DOHH2 (cell line): ENCODE measurements around the gene LUC7L2.

Source experiments
- H3F3A ChIP-seq: fragments of 200-600 bp; sonication (generic), shearing (Covaris generic); 2 replicates; pipeline ENCODE4 v1.6.0; 2016; ENCODE audit warnings: antibody characterized with exemption, mild to moderate bottlenecking; ENCODE audit not compliant: control insufficient read depth, insufficient read depth
- H3K27ac ChIP-seq: fragments of 200-600 bp; sonication (generic); 2 replicates; pipeline ENCODE4 v1.5.1; 2014; ENCODE audit warnings: low read depth, mild to moderate bottlenecking, low read length, moderate library complexity
- H3K27me3 ChIP-seq: fragments of 200-600 bp; sonication (generic); 2 replicates; pipeline ENCODE4 v1.6.1; 2014; ENCODE audit warnings: mild to moderate bottlenecking, low read length, mixed read lengths; ENCODE audit not compliant: control insufficient read depth
- H3K36me3 ChIP-seq: fragments of 200-600 bp; sonication (generic); 2 replicates; pipeline ENCODE4 v1.6.1; 2014; ENCODE audit warnings: mild to moderate bottlenecking, low read length, moderate library complexity, mixed read lengths; ENCODE audit not compliant: control insufficient read depth
- H3K4me1 ChIP-seq: fragments of 200-600 bp; sonication (generic); 2 replicates; pipeline ENCODE4 v1.6.1; 2014; ENCODE audit warnings: mild to moderate bottlenecking, low read length, mixed read lengths; ENCODE audit not compliant: control insufficient read depth
- H3K4me2 ChIP-seq: fragments of 200-600 bp; sonication (generic); 2 replicates; pipeline ENCODE4 v1.6.0; 2014; ENCODE audit warnings: mild to moderate bottlenecking, low read length, moderate library complexity
- H3K4me3 ChIP-seq: fragments of 200-600 bp; sonication (generic); 2 replicates; pipeline ENCODE4 v1.5.1; 2014; ENCODE audit warnings: mild to moderate bottlenecking, low read length, mixed read lengths
- H3K79me2 ChIP-seq: fragments of 200-600 bp; sonication (generic); 2 replicates; pipeline ENCODE4 v1.6.1; 2014; ENCODE audit warnings: mild to moderate bottlenecking, low read length, mixed read lengths; ENCODE audit not compliant: control insufficient read depth
- H3K9me2 ChIP-seq: fragments of 200-600 bp; sonication (generic); replicated peaks from 2 replicates; pipeline ENCODE4 v1.6.1; 2014; ENCODE audit warnings: mild to moderate bottlenecking, low read length, mixed read lengths; ENCODE audit not compliant: control insufficient read depth
- H3K9me3 ChIP-seq: fragments of 200-600 bp; sonication (generic); 2 replicates; pipeline ENCODE4 v1.6.1; 2014; ENCODE audit warnings: antibody characterized with exemption, low read length, mixed read lengths; ENCODE audit not compliant: control insufficient read depth, insufficient read depth
- H4K20me1 ChIP-seq: fragments of 200-600 bp; sonication (generic); 2 replicates; pipeline ENCODE4 v1.6.0; 2014; ENCODE audit warnings: low read depth, mild to moderate bottlenecking, antibody characterized with exemption, low read length, moderate library complexity; ENCODE audit not compliant: control insufficient read depth, insufficient read depth
- EZH2phosphoT487 ChIP-seq: fragments of 200-600 bp; sonication (generic); IDR thresholded peaks from 2 replicates; pipeline ENCODE4 v1.6.1; 2017; ENCODE audit warnings: borderline replicate concordance, mild to moderate bottlenecking, antibody characterized with exemption, low read length, moderate library complexity, mixed read lengths
- TF ChIP-seq, protein P1 (sequence below): fragments of 200-600 bp; sonication (generic); IDR thresholded peaks from one replicate; pipeline ENCODE4 v1.5.1; 2014; ENCODE audit warnings: antibody characterized with exemption, mild to moderate bottlenecking, low read depth, low read length; ENCODE audit not compliant: poor library complexity, severe bottlenecking

Gene LUC7L2

DNA sequence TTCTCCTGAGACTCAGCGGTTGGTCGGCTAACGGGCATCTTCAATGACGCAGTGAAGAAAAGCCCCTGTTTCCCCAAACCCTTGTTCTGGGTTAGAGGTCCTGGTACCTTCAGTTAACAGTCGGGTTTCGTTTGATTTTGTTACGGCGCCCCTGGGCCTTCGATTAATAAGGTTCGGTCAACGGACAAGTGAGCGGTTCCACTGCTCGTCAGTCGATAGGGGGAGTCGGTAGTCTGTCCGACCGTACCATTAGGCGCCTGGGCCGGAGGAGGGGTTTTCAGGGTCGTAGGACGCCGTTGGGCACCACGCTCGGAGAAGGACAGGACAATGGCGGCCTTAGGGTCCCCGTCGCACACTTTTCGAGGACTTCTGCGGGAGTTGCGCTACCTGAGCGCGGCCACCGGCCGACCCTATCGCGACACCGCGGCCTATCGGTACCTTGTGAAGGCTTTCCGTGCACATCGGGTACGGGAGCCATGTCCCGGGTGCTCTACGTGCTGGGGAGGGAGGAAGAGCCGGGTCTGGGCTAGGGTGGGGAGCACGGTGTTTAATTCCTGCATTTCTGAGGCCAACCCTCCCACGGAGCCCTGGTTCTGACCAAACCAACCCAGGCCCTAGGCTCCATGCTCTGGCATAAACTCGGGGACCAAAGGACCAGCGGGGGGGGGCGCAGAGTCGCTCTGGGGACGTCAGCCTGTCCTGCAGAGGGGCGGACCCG, 18.5 kb upstream of the LUC7L2 start, which contains the start of gene FMC1:
Gene FMC1, plus strand, starts transcription at position 280 of the 718 bp plus-strand sequence. Its CDS starts 48 bp downstream, at position 328.
- peaks cover 9% of the 10 kb centered on the region; the same call in 1 of the 2 replicates for H3K9me3 ChIP-seq
- TF ChIP-seq EZH2phosphoT487, result no peak
- TF ChIP-seq, protein P1, sequence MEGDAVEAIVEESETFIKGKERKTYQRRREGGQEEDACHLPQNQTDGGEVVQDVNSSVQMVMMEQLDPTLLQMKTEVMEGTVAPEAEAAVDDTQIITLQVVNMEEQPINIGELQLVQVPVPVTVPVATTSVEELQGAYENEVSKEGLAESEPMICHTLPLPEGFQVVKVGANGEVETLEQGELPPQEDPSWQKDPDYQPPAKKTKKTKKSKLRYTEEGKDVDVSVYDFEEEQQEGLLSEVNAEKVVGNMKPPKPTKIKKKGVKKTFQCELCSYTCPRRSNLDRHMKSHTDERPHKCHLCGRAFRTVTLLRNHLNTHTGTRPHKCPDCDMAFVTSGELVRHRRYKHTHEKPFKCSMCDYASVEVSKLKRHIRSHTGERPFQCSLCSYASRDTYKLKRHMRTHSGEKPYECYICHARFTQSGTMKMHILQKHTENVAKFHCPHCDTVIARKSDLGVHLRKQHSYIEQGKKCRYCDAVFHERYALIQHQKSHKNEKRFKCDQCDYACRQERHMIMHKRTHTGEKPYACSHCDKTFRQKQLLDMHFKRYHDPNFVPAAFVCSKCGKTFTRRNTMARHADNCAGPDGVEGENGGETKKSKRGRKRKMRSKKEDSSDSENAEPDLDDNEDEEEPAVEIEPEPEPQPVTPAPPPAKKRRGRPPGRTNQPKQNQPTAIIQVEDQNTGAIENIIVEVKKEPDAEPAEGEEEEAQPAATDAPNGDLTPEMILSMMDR, result peak; percentile 47

DNA sequence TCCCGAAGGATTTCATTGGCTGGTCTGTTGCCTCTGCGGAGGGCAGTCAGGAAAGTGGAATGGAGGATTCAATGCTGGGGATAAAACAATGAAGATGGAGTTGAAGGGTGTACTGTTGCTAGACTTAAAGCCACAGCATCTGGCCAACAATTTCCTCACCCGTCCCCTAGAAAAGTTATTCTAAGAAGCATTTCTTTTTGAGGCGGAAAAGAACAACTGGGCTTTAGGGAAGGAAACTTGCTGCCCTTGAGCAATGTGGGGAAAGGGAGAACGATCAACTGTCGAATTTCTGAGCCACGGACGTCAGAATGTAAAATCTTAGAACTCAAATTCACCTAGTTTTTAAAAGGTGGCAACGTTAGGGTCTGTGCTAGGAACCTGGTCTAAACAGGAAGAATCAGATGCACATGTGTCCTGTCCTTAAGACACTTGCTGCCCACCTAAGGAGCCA, 17.9 kb upstream of the LUC7L2 start:
- peaks cover 52% of the 10 kb centered on the region for H3K4me1 ChIP-seq
- no peaks in the 10 kb centered on the region for H4K20me1 ChIP-seq
- peaks cover 42% of the 10 kb centered on the region for H3F3A ChIP-seq
- TF ChIP-seq, protein P1, result no peak
- TF ChIP-seq EZH2phosphoT487, result no peak
- H3K9me3 ChIP-seq, result peaks cover 9% of the 10 kb centered on the region; the same call in 1 of the 2 replicates
- no peaks in the 10 kb centered on the region for H3K27me3 ChIP-seq
- H3K79me2 ChIP-seq, result peaks cover 36% of the 10 kb centered on the region
- H3K27ac ChIP-seq, result peak overlapping the region; percentile 96
- H3K4me2 ChIP-seq, result peak overlapping the region; percentile 92
- peaks cover 29% of the 10 kb centered on the region for H3K36me3 ChIP-seq
- H3K9me2 ChIP-seq, result no peaks in the 10 kb centered on the region
- peak overlapping the region; percentile 90 for H3K4me3 ChIP-seq

More for the DNA sequence above, 18.5 kb upstream of the LUC7L2 start, which contains the start of gene FMC1:
- peaks cover 39% of the 10 kb centered on the region for H3F3A ChIP-seq
- peak within 1 kb of the TSS; percentile 90 for H3K4me3 ChIP-seq
- no peaks in the 10 kb centered on the region for H3K9me2 ChIP-seq
- H3K4me2 ChIP-seq, result peak within 1 kb of the TSS; percentile 92
- H3K27ac ChIP-seq, result peak within 1 kb of the TSS; percentile 96
- no peaks in the 10 kb centered on the region for H3K27me3 ChIP-seq
- H4K20me1 ChIP-seq, result no peaks in the 10 kb centered on the region
- peaks cover 36% of the 10 kb centered on the region for H3K79me2 ChIP-seq
- H3K4me1 ChIP-seq, result peaks cover 52% of the 10 kb centered on the region
- H3K36me3 ChIP-seq, result peaks cover 23% of the 10 kb centered on the region

DNA sequence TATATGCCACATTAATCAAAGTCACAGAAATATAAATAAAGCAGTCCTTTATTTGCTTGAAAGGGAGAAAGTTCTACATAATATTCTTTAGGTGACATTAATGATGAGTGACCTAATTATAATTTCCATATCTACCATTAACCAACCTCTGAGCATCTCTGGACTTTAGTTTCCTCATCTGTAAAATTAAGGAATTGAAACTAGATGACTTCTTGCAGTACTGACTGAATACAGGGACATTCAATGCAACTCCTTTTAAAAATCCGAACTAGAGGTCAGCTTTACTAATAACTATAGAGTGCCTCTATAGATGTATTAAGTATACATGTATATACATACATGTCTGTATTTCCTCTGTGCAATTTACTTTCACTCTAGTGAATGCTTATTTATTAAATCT, 14.7 kb upstream of the LUC7L2 start:
- Histone ChIP-seq H4K20me1 (no peaks in the 10 kb centered on the region), H3K9me2 (no peaks in the 10 kb centered on the region), H3K79me2 (peaks cover 36% of the 10 kb centered on the region), H3K27ac (no peak overlapping the region), H3K27me3 (no peaks in the 10 kb centered on the region), H3K4me1 (peaks cover 37% of the 10 kb centered on the region), H3K4me3 (no peak overlapping the region), H3F3A (peaks cover 31% of the 10 kb centered on the region), H3K4me2 (peak overlapping the region; percentile 0; the same call in 1 of the 2 replicates), H3K36me3 (peaks cover 37% of the 10 kb centered on the region), H3K9me3 (no peaks in the 10 kb centered on the region)
- TF ChIP-seq EZH2phosphoT487, result no peak
- TF ChIP-seq, protein P1, result no peak
